IMR-90 (cell line): ENCODE measurements around the gene ADRB2. TPM values are rescaled to one million over a fixed set of nuclear protein-coding genes. Genes with fewer than 3 reads are reported as not detected.

Experiments
- ATAC-seq: fragments of 200-7000 bp; cut with Tn5 transposase; 2 replicates; pipeline ENCODE4 v1.9.1; 2020; ENCODE audit warnings: low read depth, mild to moderate bottlenecking, moderate library complexity
- BruUV-seq: library from RNA; stranded (reverse); fragments of 400-500 nt; replicated peaks from 2 replicates; lab custom pipeline; 2021; lab: Mats Ljungman, UMichigan
- CTCF ChIA-PET: fragments of 300-600 bp; formaldehyde crosslinking; extraction: SDS; loops from one replicate; lab custom pipeline; 2021; ENCODE audit warnings: antibody characterized with exemption; lab: Yijun Ruan, JAX
- POLR2A ChIA-PET: fragments of 300-600 bp; sonication (Branson Sonifier 250); formaldehyde crosslinking; loops from one replicate; lab custom pipeline; 2022; ENCODE audit warnings: antibody characterized with exemption; ENCODE audit not compliant: unreplicated experiment; lab: Charles Lee
- DNase-seq: peaks from one replicate; pipeline ENCODE4 v3.0.0; 2013
- H2AFZ ChIP-seq: replicated peaks from 2 replicates; pipeline ENCODE3; 2013; ENCODE audit warnings: low read length, mild to moderate bottlenecking; ENCODE audit not compliant: poor library complexity
- H2AK5ac ChIP-seq: 2 replicates; pipeline ENCODE4 v1.6.1; 2013; ENCODE audit warnings: low read depth, low read length, inconsistent platforms
- H2AK9ac ChIP-seq: replicated peaks from 2 replicates; pipeline ENCODE3; 2013; ENCODE audit warnings: mild to moderate bottlenecking, low read depth, low read length, moderate library complexity; ENCODE audit not compliant: poor library complexity
- H2BK120ac ChIP-seq: 2 replicates; pipeline ENCODE4 v1.6.1; 2013; ENCODE audit warnings: low read depth, low read length, inconsistent platforms
- H2BK15ac ChIP-seq: 3 replicates; pipeline ENCODE4 v1.6.1; 2013; ENCODE audit warnings: low read depth, low read length, inconsistent platforms
- H2BK20ac ChIP-seq: 2 replicates; pipeline ENCODE4 v1.6.1; 2013; ENCODE audit warnings: low read depth, mild to moderate bottlenecking, inconsistent platforms, low read length, moderate library complexity
- H2BK5ac ChIP-seq: 2 replicates; pipeline ENCODE4 v1.6.1; 2013; ENCODE audit warnings: mild to moderate bottlenecking, low read depth, low read length, inconsistent platforms; ENCODE audit not compliant: poor library complexity, severe bottlenecking
- H3K14ac ChIP-seq: replicated peaks from 2 replicates; pipeline ENCODE4 v1.6.1; 2013; ENCODE audit warnings: low read depth, low read length, inconsistent platforms
- H3K18ac ChIP-seq: 2 replicates; pipeline ENCODE4 v1.6.1; 2013; ENCODE audit warnings: low read depth, low read length, control low read depth
- H3K23ac ChIP-seq: 2 replicates; pipeline ENCODE4 v1.6.1; 2013; ENCODE audit warnings: low read depth, low read length, inconsistent platforms
- H3K27ac ChIP-seq: 2 replicates; pipeline ENCODE4 v1.5.1; 2013; ENCODE audit warnings: mild to moderate bottlenecking, control low read depth, low read length; ENCODE audit not compliant: insufficient read depth
- H3K27me3 ChIP-seq: 2 replicates; pipeline ENCODE4 v1.6.1; 2013; ENCODE audit warnings: low read length; ENCODE audit not compliant: control insufficient read depth, insufficient read depth
- H3K36me3 ChIP-seq: 2 replicates; pipeline ENCODE4 v1.6.1; 2013; ENCODE audit warnings: low read length, mixed read lengths; ENCODE audit not compliant: control insufficient read depth, insufficient read depth
- H3K4ac ChIP-seq: 2 replicates; pipeline ENCODE4 v1.6.1; 2013; ENCODE audit warnings: low read depth, low read length, inconsistent platforms
- H3K4me1 ChIP-seq: 2 replicates; pipeline ENCODE4 v1.6.1; 2013; ENCODE audit warnings: low read length, mixed read lengths; ENCODE audit not compliant: control insufficient read depth, insufficient read depth
- H3K4me2 ChIP-seq: 2 replicates; pipeline ENCODE4 v1.6.1; 2013; ENCODE audit warnings: low read depth, mild to moderate bottlenecking, control low read depth, low read length, moderate library complexity
- H3K4me3 ChIP-seq: 2 replicates; pipeline ENCODE4 v1.5.1; 2013; ENCODE audit warnings: low read depth, mild to moderate bottlenecking, control low read depth, low read length, moderate library complexity; ENCODE audit not compliant: insufficient read depth
- H3K56ac ChIP-seq: 2 replicates; pipeline ENCODE4 v1.6.1; 2013; ENCODE audit warnings: low read length, inconsistent platforms; ENCODE audit not compliant: insufficient read depth; ENCODE audit errors: extremely low read depth
- H3K79me1 ChIP-seq, 2 experiments: 2 replicates each; pipeline ENCODE4 v1.6.1; 2013; ENCODE audit warnings: low read length in 2 of 2, inconsistent platforms in 1 of 2, low read depth in 1 of 2
- H3K9ac ChIP-seq: 2 replicates; pipeline ENCODE4 v1.6.1; 2013; ENCODE audit warnings: low read depth, low read length, control low read depth
- H3K9me1 ChIP-seq: 2 replicates; pipeline ENCODE4 v1.6.1; 2013; ENCODE audit warnings: low read length, inconsistent platforms; ENCODE audit not compliant: insufficient read depth
- H3K9me3 ChIP-seq: 2 replicates; pipeline ENCODE4 v1.6.1; 2013; ENCODE audit warnings: low read length; ENCODE audit not compliant: control insufficient read depth, insufficient read depth
- H4K20me1 ChIP-seq: 2 replicates; pipeline ENCODE4 v1.6.1; 2013; ENCODE audit warnings: low read length, inconsistent platforms; ENCODE audit not compliant: insufficient read depth
- H4K5ac ChIP-seq: 2 replicates; pipeline ENCODE4 v1.6.1; 2013; ENCODE audit warnings: mild to moderate bottlenecking, low read depth, low read length, control low read depth
- H4K8ac ChIP-seq, 2 experiments: 2 replicates each; pipeline ENCODE4 v1.6.1; 2013; ENCODE audit warnings: low read depth in 2 of 2, low read length in 2 of 2, control low read depth in 1 of 2, inconsistent platforms in 1 of 2
- H4K91ac ChIP-seq: 2 replicates; pipeline ENCODE4 v1.6.1; 2013; ENCODE audit warnings: low read depth, low read length, inconsistent platforms; ENCODE audit not compliant: insufficient read depth
- BHLHE40 ChIP-seq: fragments of 150-350 bp; IDR thresholded peaks from 2 replicates; pipeline ENCODE4 v1.6.1; 2016; ENCODE audit warnings: mild to moderate bottlenecking, low read depth, low read length
- CEBPB ChIP-seq: IDR thresholded peaks from 2 replicates; pipeline ENCODE4 v1.6.1; 2012; ENCODE audit warnings: low read depth, low read length, improper control_type of control experiment
- CHD1 ChIP-seq: IDR thresholded peaks from 2 replicates; pipeline ENCODE4 v1.6.1; 2012; ENCODE audit warnings: low read depth, low read length, improper control_type of control experiment
- CTCF ChIP-seq: conservative IDR thresholded peaks from 2 replicates; pipeline ENCODE4 v1.5.1; 2012; ENCODE audit warnings: mild to moderate bottlenecking, low read depth, low read length, improper control_type of control experiment
- ELK1 ChIP-seq: fragments of 150-350 bp; IDR thresholded peaks from 2 replicates; pipeline ENCODE4 v1.6.1; 2016; ENCODE audit warnings: low read depth, mild to moderate bottlenecking, low read length, moderate library complexity, borderline replicate concordance
- MAFK ChIP-seq: IDR thresholded peaks from 2 replicates; pipeline ENCODE4 v1.6.1; 2012; ENCODE audit warnings: low read depth, low read length, improper control_type of control experiment
- MAZ ChIP-seq: IDR thresholded peaks from 2 replicates; pipeline ENCODE4 v1.6.1; 2012; ENCODE audit warnings: low read depth, mild to moderate bottlenecking, low read length, improper control_type of control experiment, moderate library complexity, borderline replicate concordance
- MXI1 ChIP-seq: IDR thresholded peaks from 2 replicates; pipeline ENCODE4 v1.6.1; 2012; ENCODE audit warnings: low read depth, mild to moderate bottlenecking, low read length, moderate library complexity, borderline replicate concordance
- POLR2A ChIP-seq: IDR thresholded peaks from 2 replicates; pipeline ENCODE4 v1.6.1; 2012; ENCODE audit warnings: mild to moderate bottlenecking, low read depth, low read length
- RAD21 ChIP-seq: IDR thresholded peaks from 2 replicates; pipeline ENCODE4 v1.6.1; 2012; ENCODE audit warnings: low read length, improper control_type of control experiment
- RCOR1 ChIP-seq: IDR thresholded peaks from 2 replicates; pipeline ENCODE4 v1.6.1; 2012; ENCODE audit warnings: mild to moderate bottlenecking, low read length, improper control_type of control experiment; ENCODE audit not compliant: insufficient replicate concordance
- RFX5 ChIP-seq: IDR thresholded peaks from 2 replicates; pipeline ENCODE4 v1.8.0; 2012; ENCODE audit warnings: low read depth, mild to moderate bottlenecking, low read length, moderate library complexity
- SMC3 ChIP-seq: fragments of 150-350 bp; IDR thresholded peaks from 2 replicates; pipeline ENCODE4 v1.6.1; 2016; ENCODE audit warnings: low read depth, mild to moderate bottlenecking, antibody characterized with exemption, low read length, moderate library complexity
- USF2 ChIP-seq: fragments of 150-350 bp; IDR thresholded peaks from 2 replicates; pipeline ENCODE4 v1.6.1; 2017; ENCODE audit warnings: mild to moderate bottlenecking, antibody characterized with exemption, low read length, low read depth
- WGBS, 2 experiments: methylation state at CpG; one replicate each; pipeline versions ENCODE4 v1.1.5 to v1.1.7; 2013; ENCODE audit warnings: missing lambda C conversion rate in 2 of 2; ENCODE audit not compliant: insufficient read length in 1 of 2; ENCODE audit errors: extremely low coverage in 2 of 2; 5-methylcytosine and 5-hydroxymethylcytosine counted together
- dilution Hi-C: fragments of 300-500 bp; cut with HindIII; formaldehyde crosslinking; loops from one replicate; pipeline ENCODE4 v1.14.3; 2018; ENCODE audit warnings: low sequenced_read_pairs; ENCODE audit not compliant: unreplicated experiment
- in situ Hi-C: fragments of 300-500 bp; cut with MboI; formaldehyde crosslinking; loops from 3 replicates; pipeline ENCODE4 v1.14.3; 2019; ENCODE audit warnings: low sequenced_read_pairs, inconsistent platforms, mixed read lengths
- intact Hi-C: fragments of 100-400 bp; cut with micrococcal nuclease; formaldehyde crosslinking; loops from 2 replicates; pipeline ENCODE4 v1.10.0; 2022
- polyA plus RNA-seq, 3 experiments: library from polyadenylated mRNA; depleted of rRNA; stranded (reverse); fragments of >200 nt; gene quantifications; 2 replicates each; pipeline ENCODE4 v1.2.3, GENCODE V29; 2012; ENCODE audit warnings: low replicate concordance in 1 of 3
- total RNA-seq: library from RNA; depleted of rRNA; stranded (reverse); fragments of >200 nt; gene quantifications from 2 replicates; pipeline ENCODE4 v1.2.3, GENCODE V29; 2012

Gene ADRB2
- total and polyA plus RNA-seq, 2 of the 4 experiments (the other 2 are of a cell fraction) = 1.6 to 3.4 TPM

- Histone ChIP-seq H3K9me1 (peaks cover 12% of the 10 kb centered on the region; the same call in 1 of the 2 replicates), H2BK15ac (no peak overlapping the region), H3K4me3 (no peak overlapping the region), H4K20me1 (no peaks in the 10 kb centered on the region), H3K56ac (no peak overlapping the region), H3K23ac (no peak overlapping the region), H2BK120ac (no peak overlapping the region), H3K4ac (no peak overlapping the region), H3K27me3 (no peaks in the 10 kb centered on the region), H4K5ac (peak overlapping the region; percentile 29; the same call in 1 of the 2 replicates), H3K79me1 (no peaks in the 10 kb centered on the region), H3K4me1 (peaks cover 11% of the 10 kb centered on the region), H3K27ac (no peak overlapping the region), H3K4me2 (no peak overlapping the region), H2AFZ (no peak overlapping the region), H3K36me3 (no peaks in the 10 kb centered on the region), H2BK5ac (no peak overlapping the region), H3K14ac (0 out of 2 replicates have a peak overlapping the region, but pooled peaks have one; percentile 7), H3K18ac (no peak overlapping the region; the same call in 1 of the 2 replicates), H3K9me3 (peaks cover 2% of the 10 kb centered on the region; the same call in 1 of the 2 replicates), H2BK20ac (no peak overlapping the region), H4K8ac (no peak overlapping the region), H2AK9ac (no peak overlapping the region), H3K9ac (no peak overlapping the region), H2AK5ac (no peak overlapping the region; the same call in 1 of the 2 replicates), H4K91ac (no peak overlapping the region)
- TF ChIP-seq SMC3 (no peak), BHLHE40 (no peak), MXI1 (no peak), CEBPB (no peak), ELK1 (no peak), USF2 (no peak), CTCF (no peak), RFX5 (no peak), RCOR1 (no peak), POLR2A (no peak), MAFK (no peak), RAD21 (no peak), CHD1 (no peak), MAZ (no peak)
- dilution Hi-C loops = no loop called here
- ChIA-PET POLR2A (no interaction called here), CTCF (interaction anchor here (1.5 kb wide), 1 partner anchor 50 kb away, joined by 5 read pairs; no protein-coding TSS in a partner anchor)
- BruUV-seq = no TSS peak
- in situ Hi-C loops = no loop called here
- no CpG with 5 or more reads among the region's 2 CpGs for WGBS, 2 experiments
- DNase-seq (no peak), ATAC-seq (no peak)
- intact Hi-C loops = no loop called here
These were observed 34.7 kb upstream of the ADRB2 start for GRCh38 chr5:148791696-148792095.
